Measurements from ENCODE around the gene NAP1L5. TPM values are rescaled to one million over a fixed set of nuclear protein-coding genes. Genes with fewer than 3 reads are reported as not detected.

Gene NAP1L5
- total RNA-seq, 1 experiment from 2014 or later = 4.7 TPM

DNA sequence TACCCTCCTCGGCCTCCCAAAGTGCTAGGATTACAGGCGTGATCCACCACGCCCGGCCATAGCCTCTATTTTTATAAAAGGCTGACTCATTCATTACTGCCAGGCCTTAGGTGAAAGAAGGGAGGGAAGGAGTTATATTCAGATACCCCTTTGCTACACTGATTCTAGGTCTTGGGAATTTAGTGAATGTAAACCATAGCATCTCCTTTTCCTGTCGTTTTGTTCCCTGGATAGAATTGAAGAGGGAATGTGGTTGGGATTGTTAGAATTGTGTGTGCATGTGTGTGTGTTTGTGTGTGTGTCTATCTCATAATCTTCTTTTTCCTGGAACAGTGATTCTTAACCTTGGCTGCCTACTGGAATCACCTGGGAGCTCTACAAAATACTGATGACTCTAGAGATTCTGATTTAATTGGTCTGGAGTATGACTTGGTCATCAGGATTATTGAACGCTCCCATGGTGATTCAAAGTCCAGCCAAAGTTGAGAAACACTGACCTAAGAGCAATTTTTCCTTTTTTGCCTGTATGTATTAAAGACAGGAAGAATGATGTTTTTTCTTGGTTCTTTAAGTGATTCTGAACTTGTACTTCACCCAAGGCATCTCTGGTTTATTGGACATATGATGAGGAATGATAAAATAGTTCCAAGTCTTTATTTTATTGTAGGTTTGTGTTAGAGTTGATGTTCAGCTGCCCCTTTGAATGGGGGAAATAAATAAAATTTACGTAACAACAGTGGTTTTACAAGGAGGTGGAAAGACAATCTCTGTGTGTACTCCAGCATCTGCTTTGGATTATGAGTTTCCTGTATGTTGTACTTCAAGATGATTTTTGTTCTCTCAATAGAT lies 37.0 kb downstream of the NAP1L5 start:
- DNase-seq (ENCODE audit: low read depth) = peak; percentile 3

DNA sequence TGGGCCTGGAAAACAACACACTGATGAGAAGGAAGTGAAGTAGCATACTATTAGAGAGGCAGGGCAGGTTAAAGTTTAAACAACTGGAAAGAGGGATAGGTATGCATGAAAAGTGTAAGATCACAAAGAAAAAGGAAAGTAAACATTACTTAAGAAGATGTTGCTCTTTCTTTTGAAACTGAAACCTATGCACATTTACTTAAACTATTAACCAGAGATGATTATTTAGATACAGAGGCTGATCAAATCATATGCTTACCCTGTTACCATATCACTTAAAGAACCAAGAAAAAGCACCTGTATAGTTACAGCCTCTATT lies 37.8 kb downstream of the NAP1L5 start:
- DNase-seq (ENCODE audit: low read depth) = no peak

DNA sequence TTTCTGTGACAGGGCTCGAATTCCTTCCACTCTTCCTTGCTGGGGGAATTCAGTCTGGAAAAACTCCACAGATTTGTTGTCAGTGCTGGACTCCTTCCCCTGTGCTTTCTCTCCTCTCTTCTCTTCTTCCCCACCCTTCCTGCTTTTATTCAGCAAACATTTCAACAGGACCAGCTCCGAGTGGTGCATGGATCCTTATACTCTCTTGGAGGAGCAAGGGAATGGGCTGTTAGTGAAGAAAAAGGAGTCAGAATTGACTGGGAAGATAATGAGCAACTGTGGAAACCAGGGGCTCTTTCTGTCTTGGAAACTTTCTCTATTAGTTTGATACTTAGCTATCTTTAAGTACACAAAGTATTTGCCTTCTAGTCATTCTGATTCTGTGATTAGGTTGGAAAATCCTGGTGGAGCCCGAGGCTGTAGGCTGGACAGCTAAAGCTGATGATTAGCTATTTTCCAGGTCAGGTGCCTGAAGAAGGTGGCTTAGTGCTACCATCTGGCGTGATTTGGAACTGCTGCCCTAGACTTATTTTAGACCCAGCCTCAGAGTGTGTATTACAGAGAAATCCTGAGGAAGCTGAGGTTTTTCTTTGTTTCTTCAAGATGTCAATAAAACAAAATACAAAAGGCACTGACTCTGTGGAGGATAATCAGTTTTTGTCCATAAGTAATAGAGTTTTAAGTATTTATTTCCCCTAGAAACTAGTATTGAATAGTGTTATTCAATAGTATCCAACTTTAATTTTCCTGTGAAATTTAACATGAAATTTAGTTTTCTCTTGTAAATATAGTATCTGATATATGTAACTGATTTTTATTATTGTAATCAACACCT lies 38.4 kb downstream of the NAP1L5 start:
- DNase-seq (ENCODE audit: low read depth) = peak; percentile 22

DNA sequence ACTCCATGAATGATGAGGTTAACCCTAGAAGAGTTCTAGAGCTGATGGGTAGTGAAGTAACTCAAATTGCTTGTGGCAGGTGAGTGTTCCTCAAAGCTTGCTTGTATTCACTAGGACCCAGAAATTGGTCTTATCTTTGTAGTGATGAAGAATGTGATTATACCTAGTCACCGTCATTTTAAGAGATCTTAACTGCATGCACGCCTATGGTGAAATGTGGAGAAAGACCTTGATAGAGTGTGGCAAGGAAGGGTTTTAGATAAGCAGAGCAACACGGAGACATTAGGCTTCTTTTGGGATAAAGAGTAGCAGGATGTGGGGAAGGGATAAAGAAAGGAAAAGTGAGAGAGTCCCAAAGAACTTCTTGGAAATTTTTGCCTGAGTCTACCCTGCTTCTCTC lies 42.4 kb downstream of the NAP1L5 start:
- DNase-seq (ENCODE audit: low read depth) = no peak

DNA sequence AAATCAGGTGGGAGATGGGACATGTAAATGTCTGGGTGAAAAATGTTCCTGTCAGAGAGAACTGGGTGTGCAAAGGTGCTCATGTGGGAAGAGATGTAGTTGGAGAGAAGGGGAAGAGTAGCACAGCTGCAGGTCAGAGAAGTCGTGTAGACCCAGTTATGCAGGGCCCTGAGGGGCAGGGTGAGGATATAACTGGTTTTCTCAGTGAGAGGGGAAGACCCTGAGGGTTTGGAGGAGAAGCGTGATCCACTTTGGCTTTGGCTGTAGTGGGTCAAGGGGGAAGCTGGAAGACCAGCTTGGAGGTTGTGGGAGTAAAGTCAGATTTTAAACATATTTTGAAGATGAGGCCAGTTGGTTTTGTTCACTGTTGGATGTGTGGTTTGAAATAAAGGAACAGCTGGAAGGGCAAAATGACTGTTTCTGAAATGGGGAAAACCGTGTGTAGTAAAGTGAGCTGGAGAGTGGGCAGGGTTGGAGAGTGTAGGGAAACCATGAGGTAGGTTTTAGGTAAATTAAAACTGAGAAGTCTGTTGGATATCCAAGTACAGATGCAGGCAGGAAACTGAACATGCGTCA lies 44.2 kb downstream of the NAP1L5 start:
- no peak for DNase-seq (ENCODE audit: low read depth)

DNA sequence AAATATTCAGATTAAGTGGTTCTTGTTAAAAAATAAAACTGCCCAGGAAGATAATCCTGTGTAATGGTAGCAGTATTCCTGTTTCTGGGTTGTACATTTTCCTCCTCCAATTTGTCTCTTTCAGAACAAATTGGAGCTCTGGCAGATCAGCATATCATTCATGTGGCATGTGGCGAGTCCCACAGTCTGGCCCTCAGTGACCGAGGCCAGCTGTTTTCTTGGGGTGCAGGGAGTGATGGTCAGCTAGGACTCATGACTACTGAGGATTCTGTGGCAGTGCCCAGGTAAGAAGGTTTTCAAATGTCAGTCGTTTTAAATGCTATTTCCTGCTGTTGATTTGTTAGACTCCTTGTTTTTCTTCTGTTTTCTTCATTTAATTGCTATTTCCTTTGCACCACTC lies 47.9 kb downstream of the NAP1L5 start:
- DNase-seq (ENCODE audit: low read depth) = no peak

DNA sequence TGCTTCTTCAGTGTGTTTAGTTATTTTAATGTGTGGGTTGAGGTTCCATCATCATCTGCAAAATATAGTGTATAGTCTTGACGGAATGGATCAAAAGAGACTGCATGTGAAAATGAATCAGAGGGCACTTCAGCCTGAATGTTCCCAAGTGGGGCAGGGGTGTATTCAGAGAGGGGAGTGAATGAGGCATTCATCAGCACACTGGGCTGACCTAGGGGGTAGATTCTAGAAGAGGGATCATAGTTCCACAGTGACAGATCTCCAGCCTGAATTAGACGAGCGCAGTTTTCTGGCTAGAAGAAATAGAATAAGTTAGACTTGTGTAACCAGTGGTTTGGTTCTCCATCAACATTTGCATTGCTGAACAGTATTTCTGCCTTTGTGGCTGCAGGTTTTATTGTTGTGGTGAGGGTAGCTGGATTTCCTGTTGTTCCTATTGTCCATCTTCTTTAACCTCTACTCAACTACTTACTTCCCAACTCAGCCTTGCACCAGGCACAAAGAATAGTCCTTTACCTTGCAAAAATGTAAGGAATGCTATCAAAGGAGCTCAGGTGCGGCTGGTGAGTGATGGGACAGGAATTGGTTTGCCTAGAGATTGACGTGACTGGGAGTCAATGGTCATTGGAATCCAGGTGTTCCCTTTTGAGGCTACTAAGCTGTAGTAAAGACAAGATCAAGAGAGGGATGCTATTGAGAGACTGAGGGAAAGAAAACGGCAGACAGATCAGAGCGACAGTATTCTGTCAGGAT lies 50.9 kb downstream of the NAP1L5 start:
- DNase-seq (ENCODE audit: low read depth) = no peak

GRCh38 chr4:88645994-88646393 lies 51.6 kb downstream of the NAP1L5 start:
- no peak for DNase-seq (ENCODE audit: low read depth)

Other genes starting within 250 kb of the NAP1L5 start
- 11.5 and 12.0 TPM in 2 replicates for gene HERC5, start 240.7 kb downstream of the NAP1L5 start, total RNA-seq (2014; rRNA removed; shearing (Covaris generic))
- 60.3 and 70.3 TPM in 2 replicates for gene PYURF, start 174.1 kb downstream of the NAP1L5 start, total RNA-seq (2014; rRNA removed; shearing (Covaris generic))
- 1.8 and 2.3 TPM in 2 replicates for gene HERC3, start 105.3 kb downstream of the NAP1L5 start, total RNA-seq (2014; rRNA removed; shearing (Covaris generic))